OCI-LY7 (cell line): ENCODE results near the gene KRT81. TPM values are rescaled to one million over a fixed set of nuclear protein-coding genes. Genes with fewer than 3 reads are reported as not detected.

Source experiments
- BruUV-seq: library from RNA; stranded (reverse); fragments of 400-500 nt; replicated peaks from 2 replicates; lab custom pipeline; 2021; lab: Mats Ljungman, UMichigan
- CTCF ChIA-PET: fragments of 300-600 bp; sonication (Branson Sonifier 250); formaldehyde crosslinking; loops from one replicate; lab custom pipeline; 2022; ENCODE audit warnings: antibody characterized with exemption; ENCODE audit not compliant: unreplicated experiment; lab: Charles Lee
- POLR2A ChIA-PET: fragments of 300-600 bp; sonication (Branson Sonifier 250); formaldehyde crosslinking; loops from one replicate; lab custom pipeline; 2022; ENCODE audit warnings: antibody characterized with exemption; lab: Charles Lee
- DNase-seq: peaks from one replicate; pipeline ENCODE4 v3.0.0-alpha.2; 2015; ENCODE audit warnings: low spot score
- H2AFZ ChIP-seq: fragments of 200-600 bp; sonication (generic), shearing (Covaris generic); 2 replicates; pipeline ENCODE4 v1.6.1; 2014; ENCODE audit warnings: mild to moderate bottlenecking, antibody characterized with exemption, low read length, moderate library complexity
- H3K27ac ChIP-seq: fragments of 200-600 bp; sonication (generic); 2 replicates; pipeline ENCODE4 v1.5.1; 2014; ENCODE audit warnings: mixed run types, low read depth, mild to moderate bottlenecking, moderate library complexity, low read length, inconsistent platforms; ENCODE audit not compliant: poor library complexity, severe bottlenecking
- H3K36me3 ChIP-seq: fragments of 200-600 bp; sonication (generic); 2 replicates; pipeline ENCODE4 v1.6.1; 2014; ENCODE audit warnings: mild to moderate bottlenecking, antibody characterized with exemption, low read length, moderate library complexity, mixed read lengths; ENCODE audit not compliant: insufficient read depth
- H3K4me1 ChIP-seq: fragments of 200-600 bp; sonication (generic); 2 replicates; pipeline ENCODE4 v1.5.1; 2014; ENCODE audit warnings: mild to moderate bottlenecking, low read length; ENCODE audit not compliant: insufficient read depth, poor library complexity, severe bottlenecking
- H3K4me2 ChIP-seq: fragments of 200-600 bp; sonication (generic); 2 replicates; pipeline ENCODE4 v1.6.1; 2014; ENCODE audit warnings: mild to moderate bottlenecking, low read length
- H3K4me3 ChIP-seq: fragments of 200-600 bp; sonication (generic); 2 replicates; pipeline ENCODE4 v1.5.1; 2014; ENCODE audit warnings: mild to moderate bottlenecking, low read depth, low read length; ENCODE audit not compliant: poor library complexity, severe bottlenecking
- H3K79me2 ChIP-seq: fragments of 200-600 bp; sonication (generic); 2 replicates; pipeline ENCODE4 v1.6.1; 2016; ENCODE audit warnings: low read depth, mild to moderate bottlenecking, low read length, moderate library complexity, mixed read lengths; ENCODE audit not compliant: insufficient read depth
- H3K9me2 ChIP-seq: fragments of 200-600 bp; sonication (generic); 2 replicates; pipeline ENCODE4 v1.6.1; 2016; ENCODE audit warnings: mild to moderate bottlenecking, low read length, mixed read lengths; ENCODE audit not compliant: insufficient read depth
- H3K9me3 ChIP-seq: fragments of 200-600 bp; sonication (generic); 2 replicates; pipeline ENCODE4 v1.6.1; 2014; ENCODE audit warnings: mild to moderate bottlenecking, mixed run types, low read length, mixed read lengths
- H4K20me1 ChIP-seq: fragments of 200-600 bp; sonication (generic); 2 replicates; pipeline ENCODE4 v1.6.1; 2014; ENCODE audit warnings: mild to moderate bottlenecking, antibody characterized with exemption, low read length, moderate library complexity, mixed read lengths; ENCODE audit not compliant: insufficient read depth
- EZH2phosphoT487 ChIP-seq: fragments of 200-600 bp; sonication (generic); IDR thresholded peaks from 2 replicates; pipeline ENCODE4 v1.6.1; 2018; ENCODE audit warnings: low read depth, borderline replicate concordance, mild to moderate bottlenecking, mixed run types, antibody characterized with exemption, low read length, moderate library complexity, mixed read lengths
- intact Hi-C: fragments of 100-400 bp; cut with micrococcal nuclease; formaldehyde crosslinking; loops from one replicate; pipeline ENCODE4 v1.10.0; 2022; ENCODE audit not compliant: unreplicated experiment
- total RNA-seq, 2 experiments: library from RNA; depleted of rRNA in 1 of 2; stranded (reverse); fragments of >200 nt in 1 of 2; shearing (Covaris generic) in 1 of 2; gene quantifications; 2 replicates each; pipeline ENCODE4 v1.2.3, GENCODE V29; 2014 to 2022
- TF ChIP-seq, protein P1 (sequence below): fragments of 200-600 bp; sonication (generic); conservative IDR thresholded peaks from 2 replicates; pipeline ENCODE4 v1.5.1; 2014; ENCODE audit warnings: mild to moderate bottlenecking, antibody characterized with exemption, low read length, moderate library complexity, mixed read lengths

The KRT81 gene
- total RNA-seq, 2 experiments from 2014 or later: not detected

DNA sequence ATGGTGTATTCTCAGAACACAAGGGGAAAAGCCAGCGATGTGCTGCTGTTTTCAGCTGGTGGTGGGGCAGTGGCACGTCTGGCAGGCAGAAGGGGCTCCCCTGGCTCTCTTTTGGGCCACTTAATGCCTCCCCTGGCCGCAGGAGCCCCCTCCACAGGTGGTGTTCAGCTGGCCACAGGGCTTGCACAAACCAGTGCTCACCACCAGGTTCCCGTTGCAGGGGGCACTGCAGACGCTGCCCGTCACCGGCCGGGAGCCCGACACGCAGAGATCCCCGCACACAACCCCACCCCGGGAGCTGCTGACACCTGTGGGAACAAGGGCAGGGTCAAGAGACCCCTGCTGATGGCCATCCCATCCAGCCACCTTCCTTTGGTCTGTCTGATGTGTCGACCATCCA, 23.2 kb upstream of the KRT81 start:
- Histone ChIP-seq H3K4me3 (no peak overlapping the region), H3K79me2 (no peaks in the 10 kb centered on the region), H3K4me2 (no peak overlapping the region), H3K36me3 (no peaks in the 10 kb centered on the region), H3K4me1 (no peaks in the 10 kb centered on the region), H3K27ac (no peak overlapping the region), H3K9me3 (no peaks in the 10 kb centered on the region), H4K20me1 (no peaks in the 10 kb centered on the region; the same call in 1 of the 2 replicates), H3K9me2 (no peaks in the 10 kb centered on the region), H2AFZ (no peak overlapping the region)
- CTCF ChIA-PET: no interaction called here
- no TSS peak for BruUV-seq
- TF ChIP-seq EZH2phosphoT487: no peak
- TF ChIP-seq, protein P1, sequence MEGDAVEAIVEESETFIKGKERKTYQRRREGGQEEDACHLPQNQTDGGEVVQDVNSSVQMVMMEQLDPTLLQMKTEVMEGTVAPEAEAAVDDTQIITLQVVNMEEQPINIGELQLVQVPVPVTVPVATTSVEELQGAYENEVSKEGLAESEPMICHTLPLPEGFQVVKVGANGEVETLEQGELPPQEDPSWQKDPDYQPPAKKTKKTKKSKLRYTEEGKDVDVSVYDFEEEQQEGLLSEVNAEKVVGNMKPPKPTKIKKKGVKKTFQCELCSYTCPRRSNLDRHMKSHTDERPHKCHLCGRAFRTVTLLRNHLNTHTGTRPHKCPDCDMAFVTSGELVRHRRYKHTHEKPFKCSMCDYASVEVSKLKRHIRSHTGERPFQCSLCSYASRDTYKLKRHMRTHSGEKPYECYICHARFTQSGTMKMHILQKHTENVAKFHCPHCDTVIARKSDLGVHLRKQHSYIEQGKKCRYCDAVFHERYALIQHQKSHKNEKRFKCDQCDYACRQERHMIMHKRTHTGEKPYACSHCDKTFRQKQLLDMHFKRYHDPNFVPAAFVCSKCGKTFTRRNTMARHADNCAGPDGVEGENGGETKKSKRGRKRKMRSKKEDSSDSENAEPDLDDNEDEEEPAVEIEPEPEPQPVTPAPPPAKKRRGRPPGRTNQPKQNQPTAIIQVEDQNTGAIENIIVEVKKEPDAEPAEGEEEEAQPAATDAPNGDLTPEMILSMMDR: no peak
- intact Hi-C loops: no loop called here
- DNase-seq: no peak
- POLR2A ChIA-PET: no interaction called here

DNA sequence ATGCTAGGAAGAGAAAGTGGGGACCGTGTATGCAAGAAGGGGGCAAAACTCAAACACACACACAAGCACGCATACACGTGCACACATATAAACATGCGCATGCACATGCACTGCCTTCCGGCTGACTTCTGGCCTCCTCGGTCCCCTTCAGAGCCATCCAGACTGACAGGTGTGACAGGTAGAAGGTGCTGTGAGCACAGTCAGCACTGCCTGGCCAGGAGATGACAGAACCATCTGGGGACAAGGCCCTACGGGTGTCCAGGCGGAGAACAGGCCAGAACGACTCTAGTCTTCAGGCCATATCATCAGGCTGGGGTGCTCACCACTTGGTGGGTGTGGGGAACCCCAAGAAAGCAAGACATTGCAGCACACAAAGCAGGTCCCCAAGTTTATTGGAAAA, 22.6 kb upstream of the KRT81 start:
- Histone ChIP-seq H3K9me3 (no peaks in the 10 kb centered on the region), H3K79me2 (no peaks in the 10 kb centered on the region), H3K4me2 (no peak overlapping the region), H3K4me1 (no peaks in the 10 kb centered on the region), H3K4me3 (no peak overlapping the region), H3K36me3 (no peaks in the 10 kb centered on the region), H4K20me1 (no peaks in the 10 kb centered on the region; the same call in 1 of the 2 replicates), H3K9me2 (no peaks in the 10 kb centered on the region), H2AFZ (no peak overlapping the region), H3K27ac (no peak overlapping the region)
- POLR2A ChIA-PET: no interaction called here
- CTCF ChIA-PET: no interaction called here
- no peak for TF ChIP-seq EZH2phosphoT487
- TF ChIP-seq, protein P1: no peak
- intact Hi-C loops: no loop called here
- no peak for DNase-seq
- BruUV-seq: no TSS peak

DNA sequence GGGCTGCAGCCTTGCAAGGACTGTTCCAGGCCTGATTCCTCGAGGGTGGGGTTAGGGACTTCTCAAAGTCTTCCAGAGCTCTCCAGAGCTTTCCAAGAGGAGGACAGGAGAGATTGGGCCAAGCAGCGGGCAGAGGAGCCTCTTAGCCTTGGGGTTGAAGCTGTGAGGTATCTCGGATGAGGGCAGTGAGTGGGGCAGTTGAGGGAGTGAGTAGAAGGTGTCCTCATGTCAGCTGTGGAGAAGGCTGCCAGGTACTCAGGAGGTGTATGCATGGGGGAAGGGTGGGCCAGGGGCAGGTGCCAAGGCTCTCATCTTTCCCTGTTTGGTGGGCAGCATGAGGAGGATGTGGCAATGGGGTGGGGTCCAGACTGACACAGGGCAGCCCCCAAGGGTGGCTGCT, 22.1 kb upstream of the KRT81 start:
- no peak for DNase-seq
- Histone ChIP-seq H3K4me1 (no peaks in the 10 kb centered on the region), H3K4me2 (no peak overlapping the region), H3K4me3 (no peak overlapping the region), H2AFZ (no peak overlapping the region), H3K36me3 (no peaks in the 10 kb centered on the region), H3K9me2 (no peaks in the 10 kb centered on the region), H3K9me3 (no peaks in the 10 kb centered on the region), H4K20me1 (no peaks in the 10 kb centered on the region; the same call in 1 of the 2 replicates), H3K79me2 (no peaks in the 10 kb centered on the region), H3K27ac (no peak overlapping the region)
- intact Hi-C loops: no loop called here
- no TSS peak for BruUV-seq
- POLR2A ChIA-PET: no interaction called here
- CTCF ChIA-PET: interaction anchor here (0.9 kb wide), 1 partner anchor 16 kb away, joined by 3 read pairs; no protein-coding TSS in a partner anchor
- no peak for TF ChIP-seq EZH2phosphoT487
- TF ChIP-seq, protein P1: no peak
